Thyroid gland (tissue), 4 donors: ENCODE results near the gene MAP3K10. TPM values are rescaled to one million over a fixed set of nuclear protein-coding genes. Genes with fewer than 3 reads are reported as not detected.

Experiments
- DNase-seq, 2 donors: peaks; one replicate each; pipeline ENCODE4 v3.0.0-alpha.2; 2019
- H3K27ac ChIP-seq, 3 donors: fragments of 200-600 bp; sonication (generic); 1 replicate in 2 of 3; 2 replicates in 1 of 3; pipeline ENCODE4 v1.5.1; 2016 to 2019; ENCODE audit warnings: mild to moderate bottlenecking in 1 of 3, moderate library complexity in 1 of 3
- H3K27me3 ChIP-seq: fragments of 200-600 bp; sonication (generic); one replicate; pipeline ENCODE4 v1.5.1; 2019
- H3K36me3 ChIP-seq, 2 donors: fragments of 200-600 bp; sonication (generic); one replicate each; pipeline ENCODE4 v1.5.1; 2016 to 2019
- H3K4me1 ChIP-seq, 2 donors: fragments of 200-600 bp; sonication (generic); one replicate each; pipeline ENCODE4 v1.5.1; 2017 to 2019
- H3K4me3 ChIP-seq, 3 donors: fragments of 200-600 bp; sonication (generic); replicated peaks in 1 of 3; 1 replicate in 2 of 3; 2 replicates in 1 of 3; pipeline ENCODE4 v1.5.1; 2016; ENCODE audit warnings: mild to moderate bottlenecking in 1 of 3
- H3K9me3 ChIP-seq: fragments of 200-600 bp; sonication (generic); one replicate; pipeline ENCODE4 v1.5.1; 2017
- POLR2A ChIP-seq, 2 donors: fragments of 450-650 bp; IDR thresholded peaks; one replicate each; pipeline ENCODE4 v1.6.1; 2017; ENCODE audit warnings: antibody characterized with exemption in 2 of 2, mild to moderate bottlenecking in 2 of 2, moderate library complexity in 1 of 2
- WGBS, 2 donors: methylation state at CpG; one replicate each; pipeline ENCODE4 v1.1.5; 2017; 5-methylcytosine and 5-hydroxymethylcytosine counted together
- intact Hi-C: fragments of 100-400 bp; cut with DNase I; formaldehyde crosslinking; loops from one replicate; pipeline ENCODE4 v1.15.1; 2023
- total RNA-seq, 4 donors: library from RNA; depleted of rRNA; stranded (reverse); fragments of >200 nt; gene quantifications; one replicate each; pipeline ENCODE4 v1.2.3, GENCODE V29; 2016
- TF ChIP-seq, protein P1 (sequence below), 6 experiments: fragments of 200-600 bp in 3 of 6; fragments of 450-650 bp in 3 of 6; sonication (generic) in 3 of 6; IDR thresholded peaks; one replicate each; pipeline ENCODE4 v1.5.1; 2016 to 2019; ENCODE audit warnings: antibody characterized with exemption in 6 of 6, mild to moderate bottlenecking in 2 of 6, inconsistent platforms in 1 of 6, moderate library complexity in 1 of 6

Gene MAP3K10
- total RNA-seq, 4 donors from 2014 or later: 9.1 to 19.6 (median 15.9) TPM

- intact Hi-C loops: no loop called here
- no peaks in the 10 kb centered on the region for H3K9me3 ChIP-seq
- no peak overlapping the region for H3K27ac ChIP-seq
- TF ChIP-seq, protein P1, sequence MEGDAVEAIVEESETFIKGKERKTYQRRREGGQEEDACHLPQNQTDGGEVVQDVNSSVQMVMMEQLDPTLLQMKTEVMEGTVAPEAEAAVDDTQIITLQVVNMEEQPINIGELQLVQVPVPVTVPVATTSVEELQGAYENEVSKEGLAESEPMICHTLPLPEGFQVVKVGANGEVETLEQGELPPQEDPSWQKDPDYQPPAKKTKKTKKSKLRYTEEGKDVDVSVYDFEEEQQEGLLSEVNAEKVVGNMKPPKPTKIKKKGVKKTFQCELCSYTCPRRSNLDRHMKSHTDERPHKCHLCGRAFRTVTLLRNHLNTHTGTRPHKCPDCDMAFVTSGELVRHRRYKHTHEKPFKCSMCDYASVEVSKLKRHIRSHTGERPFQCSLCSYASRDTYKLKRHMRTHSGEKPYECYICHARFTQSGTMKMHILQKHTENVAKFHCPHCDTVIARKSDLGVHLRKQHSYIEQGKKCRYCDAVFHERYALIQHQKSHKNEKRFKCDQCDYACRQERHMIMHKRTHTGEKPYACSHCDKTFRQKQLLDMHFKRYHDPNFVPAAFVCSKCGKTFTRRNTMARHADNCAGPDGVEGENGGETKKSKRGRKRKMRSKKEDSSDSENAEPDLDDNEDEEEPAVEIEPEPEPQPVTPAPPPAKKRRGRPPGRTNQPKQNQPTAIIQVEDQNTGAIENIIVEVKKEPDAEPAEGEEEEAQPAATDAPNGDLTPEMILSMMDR (IDR thresholded peaks at IDR 0.05): no peak
- no peak for TF ChIP-seq POLR2A (IDR thresholded peaks at IDR 0.05)
- no peak for DNase-seq
- H3K4me3 ChIP-seq: no peak overlapping the region
- no peaks in the 10 kb centered on the region for H3K27me3 ChIP-seq
- 77% methylated on average over 11 of the region's 11 CpGs for WGBS, 2 donors
- no peaks in the 10 kb centered on the region for H3K36me3 ChIP-seq
- H3K4me1 ChIP-seq: no peaks in the 10 kb centered on the region
Observed at GRCh38 chr19:40154121-40154680, 37.0 kb upstream of the MAP3K10 start.

- Histone ChIP-seq H3K4me1 (no peaks in the 10 kb centered on the region), H3K9me3 (no peaks in the 10 kb centered on the region), H3K36me3 (no peaks in the 10 kb centered on the region), H3K4me3 (no peak overlapping the region), H3K27me3 (no peaks in the 10 kb centered on the region), H3K27ac (no peak overlapping the region)
- WGBS, 2 donors: 66 to 71% methylated on average over 8 of the region's 8 CpGs
- DNase-seq: no peak
- TF ChIP-seq, protein P1 (IDR thresholded peaks at IDR 0.05): no peak
- TF ChIP-seq POLR2A (IDR thresholded peaks at IDR 0.05): no peak
- intact Hi-C loops: no loop called here
Observed at GRCh38 chr19:40155749-40156265, 35.4 kb upstream of the MAP3K10 start.

- no peak overlapping the region for H3K4me3 ChIP-seq
Observed at GRCh38 chr19:40157059-40157458, 34.2 kb upstream of the MAP3K10 start.

GRCh38 chr19:40159744-40160143 lies 31.5 kb upstream of the MAP3K10 start:
- WGBS, 2 donors: 84 to 93% methylated on average over 5 of the region's 5 CpGs
- H3K27me3 ChIP-seq: no peaks in the 10 kb centered on the region
- H3K27ac ChIP-seq: no peak overlapping the region
- H3K4me3 ChIP-seq: no peak overlapping the region
- no peaks in the 10 kb centered on the region for H3K36me3 ChIP-seq
- no peak for DNase-seq
- no peaks in the 10 kb centered on the region for H3K4me1 ChIP-seq
- no peak for TF ChIP-seq POLR2A (IDR thresholded peaks at IDR 0.05)
- TF ChIP-seq, protein P1 (IDR thresholded peaks at IDR 0.05): no peak
- H3K9me3 ChIP-seq: no peaks in the 10 kb centered on the region
- intact Hi-C loops: no loop called here

More at GRCh38 chr19:40157059-40157458, 34.2 kb upstream of the MAP3K10 start:
- no peaks in the 10 kb centered on the region for H3K27me3 ChIP-seq
- H3K36me3 ChIP-seq: no peaks in the 10 kb centered on the region
- WGBS, 2 donors: 81 to 88% methylated on average over 6 of the region's 6 CpGs
- no peaks in the 10 kb centered on the region for H3K9me3 ChIP-seq
- H3K4me1 ChIP-seq: no peaks in the 10 kb centered on the region
- TF ChIP-seq, protein P1 (IDR thresholded peaks at IDR 0.05): no peak
- no peak for TF ChIP-seq POLR2A (IDR thresholded peaks at IDR 0.05)
- intact Hi-C loops: no loop called here
- H3K27ac ChIP-seq: no peak overlapping the region
- no peak for DNase-seq

- H3K4me1 ChIP-seq: no peaks in the 10 kb centered on the region
- H3K9me3 ChIP-seq: no peaks in the 10 kb centered on the region
- TF ChIP-seq POLR2A (IDR thresholded peaks at IDR 0.05): no peak
- TF ChIP-seq, protein P1 (IDR thresholded peaks at IDR 0.05): no peak
- H3K36me3 ChIP-seq: no peaks in the 10 kb centered on the region
- H3K4me3 ChIP-seq: no peak overlapping the region
- no peak overlapping the region for H3K27ac ChIP-seq
- WGBS, 2 donors: 81 to 99% methylated on average over 3 of the region's 3 CpGs
- DNase-seq: no peak
- intact Hi-C loops: no loop called here
- no peaks in the 10 kb centered on the region for H3K27me3 ChIP-seq
Observed at GRCh38 chr19:40162104-40162503, 29.1 kb upstream of the MAP3K10 start.
